ENCODE data around the gene MKNK2.
A peak's percentile ranks its signal among the peaks of the same experiment; 100 is the strongest.

Gene MKNK2

GRCh38 chr19:2026770-2027169, 24.3 kb downstream of the MKNK2 start:
- no peak overlapping the region for H3K27ac ChIP-seq (ENCODE audit: insufficient read depth in 1 of 2, low read depth in 1 of 2, low read length in 2 of 2, poor library complexity in 1 of 2, severe bottlenecking in 2 of 2)
- no peak for DNase-seq
- no peak overlapping the region for H3K4me3 ChIP-seq (ENCODE audit: control insufficient read depth in 1 of 7, extremely low read depth in 1 of 7, insufficient read depth in 4 of 7, low read depth in 2 of 7, low read length in 6 of 7)
- H3K4me1 ChIP-seq (ENCODE audit: control extremely low read depth in 1 of 4, control insufficient read depth in 4 of 4, insufficient read depth in 4 of 4, low read length in 3 of 4) = peaks cover 0 to 14% (median 3%) of the 10 kb centered on the region in 4 experiments
- 89% methylated on average over 10 of the region's 10 CpGs for WGBS (ENCODE audit: insufficient coverage)
- ChIA-PET POLR2A (no interaction called here), CTCF (interaction anchor here (0.9 kb wide), 1 partner anchor 17 kb away, joined by 4 read pairs; no protein-coding TSS in a partner anchor)
- H3K36me3 ChIP-seq (ENCODE audit: control insufficient read depth in 4 of 4, insufficient read depth in 4 of 4, low read length in 3 of 4) = no peaks in the 10 kb centered on the region
- H3K27me3 ChIP-seq (replicated peaks in 2 of 5; ENCODE audit: control insufficient read depth in 4 of 5, insufficient read depth in 5 of 5, low read length in 4 of 5) = no peaks in the 10 kb centered on the region
- no peaks in the 10 kb centered on the region for H3K9me3 ChIP-seq (ENCODE audit: control extremely low read depth in 1 of 5, control insufficient read depth in 4 of 5, insufficient read depth in 2 of 5, low read depth in 1 of 5, low read length in 4 of 5)

- Histone ChIP-seq H3K36me3 (ENCODE audit: control insufficient read depth in 4 of 4, insufficient read depth in 4 of 4, low read length in 3 of 4) (no peaks in the 10 kb centered on the region), H3K4me3 (ENCODE audit: control insufficient read depth in 1 of 7, extremely low read depth in 1 of 7, insufficient read depth in 4 of 7, low read depth in 2 of 7, low read length in 6 of 7) (no peak overlapping the region), H3K27me3 (replicated peaks in 2 of 5; ENCODE audit: control insufficient read depth in 4 of 5, insufficient read depth in 5 of 5, low read length in 4 of 5) (no peaks in the 10 kb centered on the region), H3K9me3 (ENCODE audit: control extremely low read depth in 1 of 5, control insufficient read depth in 4 of 5, insufficient read depth in 2 of 5, low read depth in 1 of 5, low read length in 4 of 5) (no peaks in the 10 kb centered on the region), H3K4me1 (ENCODE audit: control extremely low read depth in 1 of 4, control insufficient read depth in 4 of 4, insufficient read depth in 4 of 4, low read length in 3 of 4) (peaks cover 0 to 4% (median 3%) of the 10 kb centered on the region in 4 experiments), H3K27ac (ENCODE audit: insufficient read depth in 1 of 2, low read depth in 1 of 2, low read length in 2 of 2, poor library complexity in 1 of 2, severe bottlenecking in 2 of 2) (no peak overlapping the region)
- POLR2A ChIA-PET = interaction anchor here (1.7 kb wide), 1 partner anchor 29 kb away, joined by 4 read pairs; the partner anchor contains the start of gene MKNK2
- WGBS (ENCODE audit: insufficient coverage) = 100% methylated on average over 2 of the region's 2 CpGs
- CTCF ChIA-PET = interaction anchor here (1.0 to 1.3 kb wide), 3 partner anchors 29 to 70 kb away, joined by 3 read pairs; no protein-coding TSS in a partner anchor
- no peak for DNase-seq
These were observed 28.8 kb downstream of the MKNK2 start for GRCh38 chr19:2022289-2022688.

- no peak overlapping the region for H3K27ac ChIP-seq (ENCODE audit: insufficient read depth in 1 of 2, low read depth in 1 of 2, low read length in 2 of 2, poor library complexity in 1 of 2, severe bottlenecking in 2 of 2)
- no peak for DNase-seq
- CTCF ChIA-PET = interaction anchor here (0.6 kb wide), 1 partner anchor 32 kb away, joined by 3 read pairs; no protein-coding TSS in a partner anchor
- no peaks in the 10 kb centered on the region for H3K36me3 ChIP-seq (ENCODE audit: control insufficient read depth in 4 of 4, insufficient read depth in 4 of 4, low read length in 3 of 4)
- H3K27me3 ChIP-seq (replicated peaks in 2 of 5; ENCODE audit: control insufficient read depth in 4 of 5, insufficient read depth in 5 of 5, low read length in 4 of 5) = no peaks in the 10 kb centered on the region
- peaks cover 0 to 9% (median 3%) of the 10 kb centered on the region in 4 experiments for H3K4me1 ChIP-seq (ENCODE audit: control extremely low read depth in 1 of 4, control insufficient read depth in 4 of 4, insufficient read depth in 4 of 4, low read length in 3 of 4)
- no peak overlapping the region for H3K4me3 ChIP-seq (ENCODE audit: control insufficient read depth in 1 of 7, extremely low read depth in 1 of 7, insufficient read depth in 4 of 7, low read depth in 2 of 7, low read length in 6 of 7)
- no peaks in the 10 kb centered on the region for H3K9me3 ChIP-seq (ENCODE audit: control extremely low read depth in 1 of 5, control insufficient read depth in 4 of 5, insufficient read depth in 2 of 5, low read depth in 1 of 5, low read length in 4 of 5)
- 95% methylated on average over 2 of the region's 4 CpGs for WGBS (ENCODE audit: insufficient coverage)
- POLR2A ChIA-PET = no interaction called here
These were observed 29.4 kb downstream of the MKNK2 start for GRCh38 chr19:2021453-2022140.

- POLR2A ChIA-PET = no interaction called here
These were observed 32.3 kb downstream of the MKNK2 start for GRCh38 chr19:2018752-2019151.

GRCh38 chr19:2016041-2016807, 34.8 kb downstream of the MKNK2 start:
- peak; percentile 86 to 93 (median 91) for DNase-seq
- peaks cover 0 to 32% (median 19%) of the 10 kb centered on the region in 4 experiments for H3K4me1 ChIP-seq (ENCODE audit: control extremely low read depth in 1 of 4, control insufficient read depth in 4 of 4, insufficient read depth in 4 of 4, low read length in 3 of 4)
- H3K9me3 ChIP-seq (ENCODE audit: control extremely low read depth in 1 of 5, control insufficient read depth in 4 of 5, insufficient read depth in 2 of 5, low read depth in 1 of 5, low read length in 4 of 5) = no peaks in the 10 kb centered on the region
- CTCF ChIA-PET = interaction anchor here (0.9 kb wide), 1 partner anchor 74 kb away, joined by 3 read pairs; no protein-coding TSS in a partner anchor
- peak overlapping the region in 1 of 2 experiments; percentile 25 for H3K27ac ChIP-seq (ENCODE audit: insufficient read depth in 1 of 2, low read depth in 1 of 2, low read length in 2 of 2, poor library complexity in 1 of 2, severe bottlenecking in 2 of 2)
- no peaks in the 10 kb centered on the region for H3K27me3 ChIP-seq (replicated peaks in 2 of 5; ENCODE audit: control insufficient read depth in 4 of 5, insufficient read depth in 5 of 5, low read length in 4 of 5)
- peaks cover 0 to 8% (median 0%) of the 10 kb centered on the region in 4 experiments for H3K36me3 ChIP-seq (ENCODE audit: control insufficient read depth in 4 of 4, insufficient read depth in 4 of 4, low read length in 3 of 4)
- 85% methylated on average over 16 of the region's 23 CpGs for WGBS (ENCODE audit: insufficient coverage)
- H3K4me3 ChIP-seq (ENCODE audit: control insufficient read depth in 1 of 7, extremely low read depth in 1 of 7, insufficient read depth in 4 of 7, low read depth in 2 of 7, low read length in 6 of 7) = peak overlapping the region; percentile 19 to 78 (median 59)
- POLR2A ChIA-PET = interaction anchor here (0.6 to 1.1 kb wide), 3 partner anchors 10 to 58 kb away, joined by 3 read pairs; no protein-coding TSS in a partner anchor

More at GRCh38 chr19:2018752-2019151, 32.3 kb downstream of the MKNK2 start:
- Histone ChIP-seq H3K4me1 (ENCODE audit: control extremely low read depth in 1 of 4, control insufficient read depth in 4 of 4, insufficient read depth in 4 of 4, low read length in 3 of 4) (peaks cover 0 to 29% (median 16%) of the 10 kb centered on the region in 4 experiments), H3K27me3 (replicated peaks in 2 of 5; ENCODE audit: control insufficient read depth in 4 of 5, insufficient read depth in 5 of 5, low read length in 4 of 5) (no peaks in the 10 kb centered on the region), H3K36me3 (ENCODE audit: control insufficient read depth in 4 of 4, insufficient read depth in 4 of 4, low read length in 3 of 4) (no peaks in the 10 kb centered on the region), H3K9me3 (ENCODE audit: control extremely low read depth in 1 of 5, control insufficient read depth in 4 of 5, insufficient read depth in 2 of 5, low read depth in 1 of 5, low read length in 4 of 5) (no peaks in the 10 kb centered on the region), H3K27ac (ENCODE audit: insufficient read depth in 1 of 2, low read depth in 1 of 2, low read length in 2 of 2, poor library complexity in 1 of 2, severe bottlenecking in 2 of 2) (no peak overlapping the region), H3K4me3 (ENCODE audit: control insufficient read depth in 1 of 7, extremely low read depth in 1 of 7, insufficient read depth in 4 of 7, low read depth in 2 of 7, low read length in 6 of 7) (no peak overlapping the region)
- no peak for DNase-seq
- 99% methylated on average over 8 of the region's 13 CpGs for WGBS (ENCODE audit: insufficient coverage)
- CTCF ChIA-PET = interaction anchor here (1.0 to 2.2 kb wide), 5 partner anchors 11 to 53 kb away, joined by 3 to 5 read pairs (median 4); no protein-coding TSS in a partner anchor

GRCh38 chr19:2015608-2015950, 35.5 kb downstream of the MKNK2 start, which contains the start of gene BTBD2:
Gene BTBD2 (minus strand): TSS chr19:2015714. CDS start chr19:2015703, 11 bp downstream.
- DNase-seq = peak; percentile 80 to 88 (median 82)
- H3K27ac ChIP-seq (ENCODE audit: insufficient read depth in 1 of 2, low read depth in 1 of 2, low read length in 2 of 2, poor library complexity in 1 of 2, severe bottlenecking in 2 of 2) = peak within 1 kb of the TSS in 1 of 2 experiments; percentile 25
- no CpG with 5 or more reads among the region's 20 CpGs for WGBS (ENCODE audit: insufficient coverage)
- CTCF ChIA-PET = no interaction called here
- H3K4me3 ChIP-seq (ENCODE audit: control insufficient read depth in 1 of 7, extremely low read depth in 1 of 7, insufficient read depth in 4 of 7, low read depth in 2 of 7, low read length in 6 of 7) = peak within 1 kb of the TSS; percentile 19 to 84 (median 62)
- H3K36me3 ChIP-seq (ENCODE audit: control insufficient read depth in 4 of 4, insufficient read depth in 4 of 4, low read length in 3 of 4) = peaks cover 0 to 11% (median 1%) of the 10 kb centered on the region in 4 experiments
- peaks cover 0 to 32% (median 19%) of the 10 kb centered on the region in 4 experiments for H3K4me1 ChIP-seq (ENCODE audit: control extremely low read depth in 1 of 4, control insufficient read depth in 4 of 4, insufficient read depth in 4 of 4, low read length in 3 of 4)
- POLR2A ChIA-PET = interaction anchor here (0.7 to 1.1 kb wide), 3 partner anchors 34 to 59 kb away, joined by 3 to 4 read pairs (median 3); no protein-coding TSS in a partner anchor
- H3K27me3 ChIP-seq (replicated peaks in 2 of 5; ENCODE audit: control insufficient read depth in 4 of 5, insufficient read depth in 5 of 5, low read length in 4 of 5) = no peaks in the 10 kb centered on the region
- H3K9me3 ChIP-seq (ENCODE audit: control extremely low read depth in 1 of 5, control insufficient read depth in 4 of 5, insufficient read depth in 2 of 5, low read depth in 1 of 5, low read length in 4 of 5) = no peaks in the 10 kb centered on the region
